GM12872 (cell line): ENCODE measurements around the gene RPL35.
A peak's percentile ranks its signal among the peaks of the same experiment; 100 is the strongest.

ENCODE experiments used
- TF ChIP-seq, protein P1 (sequence below): IDR thresholded peaks from 3 replicates; pipeline ENCODE4 v1.5.1; 2011; ENCODE audit warnings: low read depth, mild to moderate bottlenecking, low read length, moderate library complexity; ENCODE audit not compliant: insufficient read depth

Gene RPL35

DNA sequence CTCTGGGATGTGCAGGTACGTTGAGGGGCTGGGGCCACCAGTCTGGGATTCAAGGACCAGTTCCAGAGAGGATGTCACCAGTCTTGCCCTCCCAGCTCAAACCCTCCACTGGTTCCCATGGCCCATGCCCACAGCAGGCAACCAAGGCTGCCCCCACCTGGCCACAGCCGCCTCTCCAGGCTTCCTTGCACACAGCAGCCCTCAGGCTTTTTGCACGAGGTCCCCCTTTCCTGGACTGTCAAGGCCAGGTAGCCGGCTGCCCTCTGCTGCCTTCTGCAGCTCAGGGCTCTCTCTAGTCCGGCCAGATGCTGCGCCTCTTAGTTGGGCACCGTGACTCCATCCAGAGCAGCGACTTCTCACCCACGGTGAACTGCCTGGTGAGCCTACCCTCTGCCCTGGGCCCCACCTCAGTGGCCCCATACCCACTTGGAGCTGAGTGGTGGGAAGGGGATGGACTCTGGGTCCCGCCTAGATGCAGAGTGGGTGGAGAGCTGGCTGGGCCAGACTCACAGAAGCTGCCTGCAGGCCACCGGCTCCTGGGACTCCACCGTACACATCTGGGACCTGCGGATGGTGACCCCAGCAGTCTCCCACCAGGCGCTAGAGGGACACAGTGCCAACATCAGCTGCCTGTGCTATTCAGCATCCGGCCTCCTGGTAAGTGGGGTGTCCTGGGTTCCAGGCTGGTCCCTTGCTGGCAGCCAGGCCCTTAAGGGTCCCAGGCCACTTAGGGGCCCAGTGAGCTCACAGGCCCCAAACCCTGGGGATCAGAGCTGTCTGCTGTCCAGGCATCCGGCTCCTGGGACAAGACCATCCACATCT lies 5.6 kb downstream of the RPL35 start:
- TF ChIP-seq, protein P1, sequence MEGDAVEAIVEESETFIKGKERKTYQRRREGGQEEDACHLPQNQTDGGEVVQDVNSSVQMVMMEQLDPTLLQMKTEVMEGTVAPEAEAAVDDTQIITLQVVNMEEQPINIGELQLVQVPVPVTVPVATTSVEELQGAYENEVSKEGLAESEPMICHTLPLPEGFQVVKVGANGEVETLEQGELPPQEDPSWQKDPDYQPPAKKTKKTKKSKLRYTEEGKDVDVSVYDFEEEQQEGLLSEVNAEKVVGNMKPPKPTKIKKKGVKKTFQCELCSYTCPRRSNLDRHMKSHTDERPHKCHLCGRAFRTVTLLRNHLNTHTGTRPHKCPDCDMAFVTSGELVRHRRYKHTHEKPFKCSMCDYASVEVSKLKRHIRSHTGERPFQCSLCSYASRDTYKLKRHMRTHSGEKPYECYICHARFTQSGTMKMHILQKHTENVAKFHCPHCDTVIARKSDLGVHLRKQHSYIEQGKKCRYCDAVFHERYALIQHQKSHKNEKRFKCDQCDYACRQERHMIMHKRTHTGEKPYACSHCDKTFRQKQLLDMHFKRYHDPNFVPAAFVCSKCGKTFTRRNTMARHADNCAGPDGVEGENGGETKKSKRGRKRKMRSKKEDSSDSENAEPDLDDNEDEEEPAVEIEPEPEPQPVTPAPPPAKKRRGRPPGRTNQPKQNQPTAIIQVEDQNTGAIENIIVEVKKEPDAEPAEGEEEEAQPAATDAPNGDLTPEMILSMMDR = peak; percentile 47; the same call in 2 of the 3 replicates

DNA sequence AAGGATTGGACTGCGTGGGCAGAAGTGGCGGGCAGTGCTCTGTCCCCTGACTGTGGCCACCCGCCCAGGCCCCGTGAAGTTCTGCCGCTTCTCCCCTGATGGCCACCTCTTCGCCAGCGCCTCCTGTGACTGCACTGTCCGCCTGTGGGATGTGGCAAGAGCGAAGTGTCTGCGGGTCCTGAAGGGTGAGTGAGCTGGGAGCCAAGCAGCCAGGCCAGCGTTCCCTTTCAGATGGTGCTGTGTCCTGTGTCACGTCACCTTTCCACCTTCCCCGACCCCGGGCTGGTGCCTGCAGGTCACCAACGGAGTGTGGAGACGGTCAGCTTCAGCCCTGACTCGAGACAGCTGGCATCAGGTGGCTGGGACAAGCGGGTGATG lies 6.2 kb downstream of the RPL35 start:
- TF ChIP-seq, protein P1 = no peak

DNA sequence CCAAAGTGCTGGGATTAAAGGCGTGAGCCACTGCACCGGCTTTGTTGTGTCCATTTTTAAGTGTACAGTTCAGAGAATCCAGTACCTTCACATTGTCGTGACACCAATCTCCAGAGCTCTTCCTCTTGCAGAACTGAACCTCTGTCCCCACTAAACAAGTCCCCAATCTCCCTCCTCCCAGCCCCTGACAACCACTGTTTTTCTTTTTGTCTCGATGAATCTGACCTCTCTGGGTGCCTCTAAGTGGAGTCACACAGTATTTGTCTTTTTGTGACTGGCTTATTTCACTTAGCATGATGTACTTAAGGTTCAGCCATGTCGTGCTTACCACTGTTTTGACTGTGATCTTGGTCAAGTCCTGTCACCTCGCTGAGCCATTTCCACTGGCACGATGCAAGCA lies 6.9 kb downstream of the RPL35 start:
- TF ChIP-seq, protein P1 = no peak

DNA sequence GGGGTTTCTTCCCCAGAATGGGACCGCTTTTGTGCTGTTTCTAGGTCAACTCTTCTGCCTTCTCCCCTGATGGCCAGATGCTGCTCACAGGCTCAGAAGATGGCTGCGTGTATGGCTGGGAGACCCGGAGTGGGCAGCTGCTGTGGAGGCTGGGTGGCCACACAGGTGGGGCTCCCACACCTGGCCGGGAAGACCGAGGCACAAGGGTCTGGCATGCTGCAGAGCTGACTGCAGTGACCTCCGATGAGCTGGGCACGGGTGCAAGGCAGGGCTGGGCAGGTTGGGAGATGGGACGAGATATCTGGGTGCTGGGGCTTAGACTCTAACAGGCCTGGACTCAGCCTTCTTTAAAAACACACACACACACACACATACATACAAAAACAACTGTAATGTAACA lies 7.6 kb downstream of the RPL35 start:
- TF ChIP-seq, protein P1 = no peak

DNA sequence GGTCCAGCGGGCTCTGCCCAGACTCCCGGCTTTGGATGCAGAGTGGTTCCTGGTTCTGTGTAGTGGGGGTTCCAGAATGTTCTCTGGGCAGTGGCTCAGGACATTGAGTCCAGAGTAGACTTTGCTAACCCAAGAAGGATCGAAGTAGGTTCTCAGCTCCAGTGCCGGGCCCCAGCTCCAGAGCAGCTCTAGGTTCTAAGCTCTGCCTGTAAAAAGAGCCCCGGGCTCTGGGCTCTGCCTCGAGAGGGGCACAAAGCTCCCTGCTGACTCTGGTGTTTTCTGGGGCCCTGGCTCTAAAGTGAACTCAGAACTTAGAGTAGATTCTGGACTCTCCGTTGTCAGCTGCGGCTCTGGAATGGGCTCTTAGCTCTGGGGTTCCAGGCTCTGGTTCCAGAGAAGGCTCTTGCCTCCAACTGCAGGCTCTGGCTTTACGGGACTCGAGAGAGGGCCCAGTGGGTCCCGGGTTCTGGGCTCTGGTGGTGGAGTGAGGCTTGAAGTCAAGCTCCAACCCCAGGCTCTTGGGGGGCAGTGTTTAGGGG lies 8.1 kb downstream of the RPL35 start:
- TF ChIP-seq, protein P1 = no peak

DNA sequence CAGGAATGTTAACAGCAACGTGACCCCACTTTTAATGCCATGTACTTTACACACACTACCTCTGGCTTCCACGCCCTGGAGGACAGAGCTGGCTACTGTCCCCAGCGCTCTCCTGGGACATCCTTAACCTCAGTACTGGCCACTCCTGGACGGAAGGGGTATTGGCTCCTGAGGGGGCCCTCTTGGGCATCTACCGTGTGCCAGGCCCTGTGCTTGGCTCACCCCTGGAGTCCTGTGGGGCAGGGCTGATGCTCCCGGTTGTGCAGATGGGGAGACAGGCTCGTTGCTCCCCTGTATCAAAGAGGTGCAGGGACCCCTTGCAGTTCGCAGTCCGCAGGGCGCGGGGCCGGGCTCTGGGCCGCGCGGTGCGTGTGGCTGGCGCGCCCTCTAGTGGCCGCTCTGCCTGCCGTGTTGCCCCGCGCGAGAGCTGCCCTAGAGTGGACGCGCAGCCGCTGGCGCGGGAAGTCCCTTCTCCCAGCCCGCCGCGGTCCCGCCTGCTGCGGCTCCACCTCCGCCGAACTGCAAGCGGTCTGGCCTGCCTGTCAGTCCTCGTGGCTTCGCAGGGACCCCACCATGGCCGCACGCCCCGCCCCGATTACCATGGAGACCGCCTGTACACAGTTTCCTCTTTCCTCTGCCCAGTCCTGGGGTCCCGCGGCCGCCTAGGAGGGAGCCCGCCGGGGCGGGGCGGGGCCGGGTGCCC lies 8.8 kb downstream of the RPL35 start, which contains the start of gene WDR38:
Gene WDR38, plus strand, starts transcription at position 632 of the 703 bp plus-strand sequence. CDS start 72 bp downstream, outside the sequence.
- TF ChIP-seq, protein P1 = peak; percentile 82

DNA sequence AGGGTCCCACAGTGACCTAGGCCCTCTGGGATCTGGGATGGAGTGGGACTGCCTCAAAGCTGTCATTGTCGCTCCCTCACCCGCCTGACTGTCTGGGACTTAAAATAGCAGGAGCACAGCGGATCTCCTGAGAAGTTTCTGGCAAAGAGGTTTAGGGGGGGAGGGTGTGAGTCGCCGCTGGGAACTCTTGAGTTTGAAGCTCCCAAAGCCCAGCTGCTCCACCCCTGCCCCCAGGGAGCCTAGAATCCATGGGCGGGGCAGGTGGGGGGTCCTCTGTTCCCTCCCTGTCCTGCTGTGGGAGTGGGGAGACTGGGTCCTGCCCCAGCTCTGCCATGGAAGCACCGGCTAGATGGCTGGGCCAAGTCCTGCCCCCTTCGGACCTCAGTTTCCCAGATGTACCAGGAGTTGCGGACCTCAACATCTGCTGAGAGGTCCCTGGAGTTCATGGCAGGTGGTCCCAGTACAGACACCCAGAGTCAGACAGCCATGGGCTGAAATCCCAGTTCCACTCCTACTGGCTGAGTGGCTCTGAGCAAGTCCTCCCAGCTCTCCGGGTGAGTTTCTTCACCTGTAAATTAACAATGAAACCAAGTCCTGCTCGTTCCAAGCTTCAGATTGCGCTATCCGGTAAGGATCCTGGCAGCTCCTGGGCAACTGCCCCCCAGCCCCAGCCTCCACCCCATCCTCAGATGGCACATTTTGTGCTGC lies 9.5 kb downstream of the RPL35 start:
- TF ChIP-seq, protein P1 = no peak
